ENCODE measurements around the gene PIGS.

The PIGS gene

DNA sequence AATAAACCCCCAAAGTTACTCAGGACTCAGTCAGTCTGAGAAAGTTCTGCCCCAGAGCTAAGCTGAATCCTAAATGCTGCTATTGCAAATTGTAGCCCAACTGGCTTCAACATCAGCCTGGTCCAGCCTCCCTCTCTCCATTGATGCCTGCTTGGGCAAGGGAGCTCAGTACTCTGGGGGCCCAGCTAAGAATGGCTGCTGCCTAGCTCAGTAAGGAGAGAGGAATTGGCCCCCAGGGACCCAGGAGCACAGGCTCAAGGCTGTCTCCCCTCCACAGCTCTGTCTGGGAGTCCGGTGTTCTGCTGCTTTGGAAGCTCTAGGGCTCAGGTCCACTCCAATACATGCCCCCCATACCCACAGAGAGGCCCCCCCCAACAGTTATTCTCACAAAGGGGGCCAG lies 20.5 kb downstream of the PIGS start:
- no peak for DNase-seq (ENCODE audit: low read depth in 2 of 2)

DNA sequence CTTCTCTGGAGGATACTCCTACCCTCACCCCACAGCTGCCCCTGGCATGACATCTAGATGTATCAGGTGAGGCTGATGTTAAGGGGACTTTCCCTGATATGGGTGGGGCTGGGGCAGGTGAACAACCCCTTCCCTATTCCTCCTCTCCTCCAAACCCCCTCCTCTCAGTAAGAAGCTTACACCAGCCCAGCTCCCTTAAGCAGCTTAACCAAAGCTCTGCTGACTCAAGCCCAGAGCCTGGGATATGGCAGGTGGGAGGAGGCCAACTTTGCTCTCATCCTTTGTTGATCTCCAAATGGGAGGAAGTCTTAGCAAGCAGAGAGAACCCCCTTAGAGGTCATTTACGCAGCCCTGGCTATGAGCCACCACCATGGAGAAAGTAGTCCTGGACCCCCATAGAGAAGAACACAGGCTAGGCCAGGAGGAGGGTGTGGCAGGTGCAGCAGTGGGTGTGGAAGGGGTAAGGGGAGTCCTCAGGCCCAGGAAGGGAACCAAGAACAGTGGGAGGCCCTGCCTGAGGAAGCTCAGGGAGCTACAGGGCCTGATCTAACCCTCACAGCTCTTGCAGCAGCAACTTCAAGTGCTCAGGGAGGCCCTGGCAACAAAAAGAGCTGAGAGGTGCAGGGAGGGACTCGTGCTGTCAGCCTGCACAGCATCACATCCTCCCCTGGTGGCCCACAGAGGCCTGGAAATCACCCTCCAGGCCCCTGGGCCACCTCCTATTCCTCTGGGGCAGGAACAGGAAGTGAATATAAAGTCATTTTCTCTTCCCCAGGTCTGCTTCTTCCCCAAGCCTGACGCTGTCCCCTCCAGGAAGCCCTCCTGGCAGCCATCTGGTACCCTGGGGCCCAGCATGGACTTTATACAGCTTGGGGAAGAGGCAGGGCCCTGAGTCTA lies 21.8 kb downstream of the PIGS start:
- peak; percentile 28 to 40 for DNase-seq (ENCODE audit: low read depth in 2 of 2)

DNA sequence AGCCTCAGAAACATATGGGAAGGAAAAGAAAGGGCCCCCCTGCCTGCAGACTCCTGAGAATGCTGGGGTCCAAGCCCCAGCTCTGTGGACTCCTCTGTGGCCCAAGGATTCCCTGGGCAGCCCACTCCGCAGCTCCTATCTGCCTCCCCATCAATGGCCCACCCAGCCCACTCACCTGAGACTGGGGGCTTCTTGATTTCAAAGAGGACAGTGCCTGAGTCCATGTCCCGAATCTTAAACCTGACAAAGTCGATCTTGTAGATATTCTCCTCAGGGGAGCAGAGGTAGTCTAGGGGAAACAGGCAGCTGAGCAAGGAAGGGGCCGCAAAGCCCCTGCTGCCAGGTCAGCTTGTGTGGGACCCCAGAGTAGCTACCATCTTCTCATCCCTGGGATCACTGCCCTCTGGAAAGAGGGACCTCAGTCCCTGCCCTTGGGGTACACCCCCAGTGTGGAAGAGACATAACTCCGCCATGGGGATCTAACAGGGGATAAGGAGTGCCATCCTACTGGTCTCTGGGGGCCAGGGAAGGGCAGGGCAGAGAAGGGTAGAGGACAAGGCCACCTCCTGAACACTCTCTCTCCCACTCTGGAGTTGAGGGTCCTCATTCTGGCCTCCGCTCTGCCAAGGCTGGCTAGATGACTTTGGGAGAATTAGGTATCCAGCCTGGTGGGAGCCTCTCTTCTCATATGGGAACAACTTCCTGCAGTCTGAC lies 22.8 kb downstream of the PIGS start:
- DNase-seq (ENCODE audit: low read depth in 2 of 2): no peak

DNA sequence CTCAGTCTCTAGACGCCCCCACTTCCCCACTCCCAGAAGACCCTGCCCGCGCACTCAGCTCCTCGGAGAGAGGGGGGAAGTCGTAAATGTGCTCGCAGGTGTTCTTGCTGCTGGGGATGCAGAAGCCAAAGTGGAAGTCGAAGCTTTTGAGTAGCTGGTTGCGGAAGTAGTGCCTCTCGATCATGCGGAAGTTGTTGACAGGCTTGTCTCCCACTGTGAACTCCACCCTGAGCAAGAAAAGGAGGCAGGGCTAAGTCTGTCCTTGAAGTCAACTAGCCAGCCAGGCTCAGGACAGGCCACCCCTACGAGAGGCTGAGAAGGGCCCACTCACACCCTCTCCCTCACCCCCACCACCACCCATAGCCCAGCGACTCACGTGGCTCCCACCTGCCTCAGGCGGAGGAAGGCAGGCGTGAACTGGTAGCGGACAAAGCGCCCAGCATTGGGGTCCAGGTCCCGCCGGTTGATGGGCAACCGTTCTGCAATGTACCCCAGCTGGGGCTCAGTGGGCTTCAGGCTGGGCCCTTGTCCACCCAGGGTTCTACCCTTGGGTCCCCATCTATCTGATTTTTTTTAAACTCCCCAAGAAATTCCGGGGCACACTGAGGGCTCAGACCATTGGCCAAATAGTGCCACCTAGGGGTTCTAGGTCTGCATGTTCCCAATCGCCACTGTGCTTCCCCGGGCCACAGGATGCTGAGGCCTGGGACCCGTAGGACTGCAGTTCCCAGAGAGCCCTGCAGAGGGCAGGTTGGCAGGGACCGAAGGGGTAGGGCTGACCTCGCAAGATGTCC lies 23.5 kb downstream of the PIGS start:
- DNase-seq (ENCODE audit: low read depth in 2 of 2): peak; percentile 73 to 79

DNA sequence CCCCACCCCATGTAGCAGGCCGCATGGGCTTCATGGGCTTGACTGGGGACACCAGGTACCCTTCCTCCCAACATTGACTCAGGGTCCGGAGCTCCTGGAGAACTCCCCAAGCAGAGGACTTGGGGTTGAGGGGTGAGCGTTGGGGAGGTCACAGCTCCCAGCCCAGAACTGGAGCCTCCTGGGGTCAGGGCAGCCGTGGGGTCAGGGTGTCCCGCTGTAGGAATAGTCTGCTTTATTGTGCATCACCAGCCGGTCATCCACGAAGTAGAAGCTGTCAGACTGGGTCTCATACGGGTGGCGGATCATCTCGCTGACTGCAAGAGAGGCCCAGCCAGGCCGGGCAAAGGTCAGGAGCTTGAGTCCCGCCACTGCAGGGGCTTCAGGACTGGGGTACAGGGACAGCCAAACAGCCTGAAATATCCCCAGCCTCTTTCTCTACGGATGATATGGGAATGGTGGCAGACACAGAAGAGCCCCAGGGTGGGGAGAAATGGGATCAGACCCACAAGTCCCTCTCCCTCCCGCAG lies 24.2 kb downstream of the PIGS start:
- DNase-seq (ENCODE audit: low read depth in 2 of 2): no peak

DNA sequence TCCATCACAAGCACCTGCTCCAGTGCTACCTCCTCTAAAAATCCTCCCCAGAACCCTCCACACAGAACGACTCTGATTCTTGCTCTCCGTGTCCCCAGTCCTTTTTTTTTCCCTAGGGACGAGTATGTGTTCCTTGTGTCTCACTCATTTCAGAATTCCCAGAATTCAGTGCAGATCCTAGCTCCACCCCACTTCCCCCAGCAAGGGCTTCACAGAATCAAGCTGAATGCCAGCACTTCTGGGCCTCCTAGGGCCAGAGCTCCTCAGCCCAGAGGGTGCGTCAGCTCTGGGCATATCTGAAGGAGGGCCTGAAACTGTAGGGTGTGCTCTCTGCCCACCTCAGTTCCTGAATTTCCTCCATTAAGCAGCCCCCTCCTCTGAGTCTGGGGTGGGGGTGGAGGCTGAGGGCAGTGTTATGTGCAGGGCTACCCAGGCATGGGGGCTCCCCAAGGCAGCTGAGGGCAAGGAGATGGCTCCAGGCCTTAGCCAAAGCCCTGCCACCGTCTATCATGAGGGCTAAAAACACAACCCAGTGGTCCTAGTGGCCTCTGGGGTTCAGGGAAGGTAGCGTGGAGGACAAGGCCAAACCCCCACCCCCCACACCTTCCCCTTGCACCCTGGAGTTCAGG lies 25.4 kb downstream of the PIGS start:
- no peak for DNase-seq (ENCODE audit: low read depth in 2 of 2)

DNA sequence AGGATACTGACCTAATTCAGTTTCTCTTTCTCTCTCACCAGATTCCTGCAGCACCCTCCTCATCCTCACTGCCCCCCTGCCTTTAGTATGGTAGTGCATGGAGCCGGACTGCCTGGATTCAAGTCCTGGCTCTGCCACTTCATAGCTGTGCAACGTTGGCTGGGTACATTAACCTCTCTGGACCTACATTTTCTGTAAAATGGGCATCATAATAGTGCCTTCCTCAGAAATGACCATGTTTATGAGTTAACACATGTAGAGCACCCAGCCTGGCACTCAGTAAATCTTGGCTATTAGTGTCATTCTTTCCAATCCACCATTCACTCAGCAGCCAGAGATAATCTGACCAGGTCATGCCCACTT lies 26.2 kb downstream of the PIGS start:
- no peak for DNase-seq (ENCODE audit: low read depth in 2 of 2)

DNA sequence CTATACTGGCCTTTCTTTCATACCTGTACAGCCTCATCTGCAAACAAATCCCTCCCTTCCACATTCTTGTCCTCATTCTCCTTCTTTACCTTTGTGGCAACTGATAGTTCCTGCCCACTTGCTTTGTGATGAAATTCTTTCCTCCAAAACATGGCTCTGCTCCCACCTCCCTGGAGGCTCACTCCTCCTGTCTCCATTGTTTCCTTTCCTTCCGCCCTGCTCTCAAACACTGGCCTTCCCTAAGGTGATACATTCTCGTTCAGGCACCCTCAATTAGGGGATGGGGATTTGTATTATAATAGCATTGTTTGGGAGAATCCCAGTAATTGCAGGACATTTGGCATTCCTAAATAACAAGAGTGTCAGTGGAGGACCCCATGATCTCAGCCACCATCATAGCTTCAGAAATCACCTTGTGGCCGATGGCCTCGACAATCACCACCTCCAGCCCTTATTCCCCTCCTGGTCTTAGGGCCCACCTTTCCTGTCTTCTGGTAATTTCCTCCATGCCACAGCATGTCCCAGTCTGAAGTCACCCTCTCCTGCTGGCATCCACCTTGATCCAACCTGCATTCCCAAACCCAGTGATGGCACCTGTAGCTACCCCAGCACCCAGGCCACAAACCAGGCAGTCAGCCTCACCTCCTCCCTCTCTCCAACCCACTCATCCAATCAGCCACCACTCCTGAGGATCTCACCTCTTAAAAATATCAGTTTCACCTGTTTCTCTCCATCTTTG lies 26.8 kb downstream of the PIGS start:
- DNase-seq (ENCODE audit: low read depth in 2 of 2): no peak

DNA sequence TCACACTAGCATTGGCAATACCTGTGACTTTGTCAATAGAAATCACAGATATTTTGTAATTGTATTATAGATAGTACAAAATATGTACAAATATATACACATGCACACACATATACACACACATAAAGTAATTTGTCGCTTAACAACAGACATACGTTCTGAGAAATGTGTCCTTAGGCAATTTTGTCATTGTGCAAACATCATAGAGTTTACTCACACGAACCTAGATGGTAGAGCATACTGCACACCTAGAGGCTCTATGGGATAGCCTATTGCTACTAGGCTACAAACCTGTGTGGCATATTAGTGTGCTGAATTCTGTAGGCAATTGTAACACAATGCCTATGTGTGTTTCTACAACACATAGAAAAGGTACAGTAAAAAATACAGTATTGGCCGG lies 29.9 kb downstream of the PIGS start:
- no peak for DNase-seq (ENCODE audit: low read depth in 2 of 2)

DNA sequence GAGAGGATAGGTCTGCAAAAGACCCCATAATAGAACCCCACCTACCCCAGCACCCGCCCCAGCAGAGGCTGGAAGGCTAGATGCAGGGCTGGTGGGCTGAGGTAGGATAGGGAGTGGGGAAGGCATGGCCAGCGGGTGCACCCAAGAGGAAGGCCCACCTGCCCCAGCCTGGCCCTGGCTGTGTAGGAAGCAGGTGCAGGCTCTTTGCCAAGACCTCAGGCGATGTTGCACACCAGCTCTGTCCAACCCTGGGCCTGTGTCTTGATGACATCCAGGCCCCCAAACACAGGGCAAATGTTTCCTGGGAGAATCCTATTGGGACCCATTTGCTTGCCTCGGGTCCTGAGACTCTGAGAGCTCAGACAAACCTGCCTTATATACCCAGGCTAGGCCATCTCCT lies 31.1 kb downstream of the PIGS start:
- DNase-seq (ENCODE audit: low read depth in 2 of 2): no peak

DNA sequence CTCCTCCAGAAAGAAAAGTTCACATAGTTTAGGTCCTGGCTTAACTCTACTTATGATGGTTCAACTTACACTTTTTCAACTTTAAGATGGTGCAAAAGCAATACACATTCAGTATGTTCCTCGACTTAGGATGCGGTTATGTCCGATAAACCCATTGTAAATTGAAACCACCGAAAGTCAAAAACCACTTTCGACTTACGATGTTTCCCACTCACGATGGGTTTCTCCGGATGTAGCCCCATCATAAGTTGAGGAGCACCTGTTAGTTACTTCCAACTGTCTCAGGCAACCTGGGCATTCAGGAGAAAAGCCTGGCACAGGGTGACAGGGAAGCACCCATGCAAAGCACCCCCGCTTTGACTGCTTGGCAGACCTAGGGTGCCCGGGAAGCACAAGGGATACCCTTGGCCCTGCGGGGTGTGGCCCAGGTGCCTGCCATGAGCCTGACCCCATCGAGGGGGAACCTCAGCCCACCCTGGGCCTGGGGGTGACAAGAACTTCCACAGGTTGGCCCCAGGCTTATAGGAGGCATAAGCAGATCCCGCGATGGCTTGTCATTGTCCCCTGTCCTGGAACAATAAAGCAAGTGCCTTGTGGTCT lies 32.9 kb downstream of the PIGS start:
- DNase-seq (ENCODE audit: low read depth in 2 of 2): no peak

DNA sequence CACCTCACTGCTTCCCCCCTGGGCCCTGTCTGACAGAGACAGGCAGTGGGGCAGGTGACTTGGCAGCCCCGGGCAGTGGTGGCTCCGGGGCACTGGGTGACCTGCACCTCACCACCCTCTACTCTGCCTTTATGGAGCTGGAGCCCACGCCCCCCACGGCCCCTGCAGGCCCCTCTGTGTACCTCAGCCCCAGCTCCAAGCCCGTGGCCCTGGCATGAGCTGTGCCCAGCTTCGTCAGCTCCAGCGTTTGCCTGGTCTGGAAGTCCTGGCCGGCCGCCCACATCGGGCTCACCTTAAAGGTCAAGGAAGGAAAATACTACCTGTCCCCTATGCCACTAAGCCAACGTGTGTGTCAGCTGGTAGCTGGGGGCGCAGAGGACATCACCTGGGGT lies 34.1 kb downstream of the PIGS start:
- no peak for DNase-seq (ENCODE audit: low read depth in 2 of 2)

DNA sequence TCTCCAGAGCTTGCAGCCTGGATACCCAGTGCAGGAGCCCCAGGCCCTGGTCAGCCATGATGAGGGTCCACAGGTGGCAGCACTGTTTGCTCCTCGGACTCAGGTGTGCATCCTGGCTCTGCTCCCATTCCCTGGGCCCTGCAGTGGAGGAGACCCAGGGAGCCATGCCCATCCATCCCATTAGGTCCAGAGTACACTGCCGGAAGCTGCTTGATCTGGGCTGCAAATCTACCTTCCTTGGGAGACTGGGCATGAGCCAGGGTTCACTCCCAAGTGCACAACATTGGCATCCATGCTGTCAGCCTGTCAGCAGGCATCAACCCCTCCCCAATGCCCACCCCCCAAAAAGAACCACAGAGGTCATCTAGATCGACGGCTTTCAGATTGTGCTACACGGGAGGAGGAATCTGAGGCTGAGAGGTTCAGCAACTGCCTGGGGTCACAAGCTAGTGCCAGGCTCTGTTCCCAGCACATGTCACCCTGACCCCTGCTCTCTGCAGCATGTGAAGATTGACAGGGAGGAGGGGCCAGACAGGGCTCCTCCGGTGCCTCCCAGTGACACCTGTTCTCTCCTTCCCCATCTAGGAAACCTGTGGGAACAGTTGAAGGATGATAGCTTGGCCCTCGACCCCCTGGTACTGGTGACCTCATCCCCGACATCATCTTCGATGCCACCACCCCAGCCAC lies 34.6 kb downstream of the PIGS start:
- no peak for DNase-seq (ENCODE audit: low read depth in 2 of 2)

DNA sequence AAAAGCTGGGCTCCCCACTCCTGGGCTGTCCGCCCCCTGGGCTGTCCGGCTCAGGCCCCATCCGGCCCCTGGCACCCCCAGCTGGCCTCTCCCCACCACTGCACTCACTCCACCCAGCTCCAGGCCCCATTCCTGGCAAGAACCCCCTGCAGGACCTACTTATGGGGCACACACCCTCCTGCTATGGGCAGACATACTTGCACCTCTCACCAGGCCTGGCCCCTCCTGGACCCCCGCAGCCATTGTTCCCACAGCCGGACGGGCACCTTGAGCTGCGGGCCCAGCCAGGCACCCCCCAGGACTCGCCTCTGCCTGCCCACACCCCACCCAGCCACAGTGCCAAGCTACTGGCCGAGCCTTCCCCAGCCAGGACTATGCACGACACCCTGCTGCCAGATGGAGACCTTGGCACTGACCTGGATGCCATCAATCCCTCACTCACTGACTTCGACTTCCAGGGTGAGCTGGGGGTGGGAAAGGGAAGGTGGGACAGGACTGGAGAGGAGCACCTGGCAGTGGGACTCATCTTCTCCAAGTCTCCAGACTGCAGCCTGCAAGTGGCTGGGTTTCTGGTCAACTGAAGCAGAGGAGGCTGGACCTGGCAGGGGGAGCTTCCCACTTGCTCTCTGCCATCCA lies 36.5 kb downstream of the PIGS start:
- DNase-seq (ENCODE audit: low read depth in 2 of 2): no peak

DNA sequence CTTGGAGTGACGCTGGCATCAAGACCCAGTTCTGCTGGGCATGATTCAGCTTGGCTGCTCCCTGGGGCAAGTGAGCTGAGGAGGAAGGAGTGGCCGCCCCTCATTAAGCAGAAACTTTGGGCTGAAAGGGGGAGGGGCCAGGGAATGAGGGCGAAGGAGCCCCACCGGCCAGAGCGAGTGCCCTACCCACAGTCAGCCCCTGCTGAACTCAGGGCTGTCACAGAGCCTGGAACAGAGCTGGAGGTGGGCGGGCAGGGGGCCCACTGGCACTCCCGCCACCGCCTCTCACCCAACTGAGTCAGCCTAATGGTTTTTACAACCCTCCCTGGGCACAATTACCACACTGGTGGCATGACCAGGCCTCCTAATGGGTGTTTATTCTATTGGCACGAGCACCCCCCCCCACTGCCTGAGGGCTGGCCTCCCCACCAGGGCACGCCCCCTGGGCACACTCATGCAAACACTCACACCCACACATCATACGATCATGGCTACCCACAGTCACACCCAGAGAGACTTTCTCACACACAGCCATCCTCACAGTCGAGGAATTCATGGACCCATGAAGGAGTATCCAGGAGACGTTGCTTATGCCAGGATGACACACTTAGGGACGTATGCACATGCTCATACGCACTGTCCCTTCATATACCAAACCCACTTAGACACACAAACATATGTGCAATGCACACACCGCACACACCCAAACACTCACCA lies 38.1 kb downstream of the PIGS start:
- no peak for DNase-seq (ENCODE audit: low read depth in 2 of 2)

DNA sequence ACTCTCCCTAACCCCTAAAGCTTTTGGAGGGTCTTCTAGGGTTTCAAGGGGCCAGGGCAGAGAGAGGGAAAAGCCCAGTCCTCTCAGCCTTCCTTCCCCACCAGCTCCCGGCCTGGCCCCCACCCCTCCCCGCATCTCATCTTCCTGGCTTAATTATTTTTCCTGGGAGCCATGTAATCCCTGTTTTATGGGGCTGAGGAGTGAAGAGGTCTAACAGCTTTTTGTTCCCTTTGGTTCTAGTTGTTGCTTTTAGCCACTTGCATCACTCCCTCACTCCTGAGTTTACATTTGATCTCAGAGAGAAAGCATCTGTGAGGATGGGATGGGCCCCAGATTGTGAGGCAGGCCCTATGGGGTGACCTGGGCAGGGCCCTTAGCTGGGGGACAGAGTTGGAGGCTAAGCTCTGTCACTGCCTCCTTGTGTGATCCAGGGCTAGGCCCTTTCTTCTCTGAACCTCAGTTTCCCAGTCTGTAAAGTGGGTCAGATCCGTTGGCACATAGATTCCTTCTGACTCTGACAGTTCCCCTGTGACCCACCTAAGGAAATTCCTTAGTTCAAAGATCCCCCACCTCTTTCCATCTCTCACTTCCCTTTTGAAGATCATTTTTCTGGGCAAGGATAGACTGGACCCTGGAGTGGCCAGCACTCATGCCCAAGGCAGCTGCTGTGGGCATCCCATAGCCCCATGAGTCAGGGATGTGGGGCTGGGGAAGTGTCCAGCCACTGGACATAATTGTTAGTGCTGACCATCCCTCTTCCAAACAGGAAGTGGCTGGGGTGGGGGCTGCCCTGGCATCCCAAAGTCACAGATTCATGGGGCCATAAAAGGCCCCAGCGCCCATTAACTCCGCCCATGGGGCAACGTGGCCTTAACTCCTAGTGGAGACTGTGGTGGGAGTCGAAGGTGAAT lies 39.0 kb downstream of the PIGS start:
- no peak for DNase-seq (ENCODE audit: low read depth in 2 of 2)

DNA sequence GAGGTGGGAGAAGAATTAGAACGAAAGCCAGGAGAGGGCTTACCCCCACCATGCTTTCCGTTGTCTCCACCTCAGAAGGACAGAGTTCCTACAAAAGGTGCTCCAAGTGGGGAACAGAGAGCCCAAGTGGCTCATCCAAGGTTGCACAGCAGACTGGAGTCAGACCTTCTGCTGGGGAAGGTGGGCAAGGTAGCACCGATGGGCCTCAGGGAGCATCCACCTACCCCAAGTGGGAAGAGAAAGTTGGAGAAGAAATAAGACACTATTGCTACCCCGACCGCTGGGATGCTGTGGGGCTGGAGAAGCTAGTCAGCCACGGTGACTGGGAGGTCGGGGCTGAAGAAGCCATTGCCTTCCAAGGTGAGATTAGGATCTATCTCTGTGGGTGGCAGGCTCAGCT lies 40.4 kb downstream of the PIGS start:
- no peak for DNase-seq (ENCODE audit: low read depth in 2 of 2)

DNA sequence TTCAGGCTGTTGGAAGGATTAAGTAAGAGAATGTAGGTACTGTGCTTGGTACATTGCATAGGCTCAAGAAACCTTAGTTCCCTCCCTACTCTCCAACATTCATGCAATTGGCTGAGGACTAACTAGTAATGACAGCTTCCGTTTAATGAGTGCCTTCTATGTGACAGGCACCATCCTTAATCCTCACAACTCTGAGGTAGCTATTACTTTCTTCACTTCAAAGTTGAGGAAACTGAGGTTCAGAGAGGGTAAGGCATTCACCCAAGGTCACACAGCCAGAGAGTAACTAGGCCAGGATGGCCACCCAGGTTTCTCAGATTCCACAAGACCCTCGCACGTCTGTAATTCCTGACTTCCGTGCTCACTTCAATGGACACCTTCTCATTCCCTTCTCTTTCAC lies 41.1 kb downstream of the PIGS start:
- no peak for DNase-seq (ENCODE audit: low read depth in 2 of 2)
